SK-N-SH (cell line): ENCODE measurements around the gene RRH. TPM values are rescaled to one million over a fixed set of nuclear protein-coding genes. Genes with fewer than 3 reads are reported as not detected.
"Not testable (repeated sequence)": the region's sequence is repeated elsewhere in the genome, so short reads cannot be mapped to it uniquely, and the experiment has no call there.

Experiments
- CTCF ChIA-PET: fragments of 300-600, 350-600 bp; formaldehyde crosslinking; extraction: SDS; loops from one replicate; lab custom pipeline; 2021; lab: Yijun Ruan, JAX
- POLR2A ChIA-PET: fragments of 350-600 bp; sonication (Branson Sonifier 250); formaldehyde crosslinking; extraction: SDS; loops from one replicate; lab custom pipeline; 2020; ENCODE audit warnings: antibody characterized with exemption, inconsistent platforms; lab: Yijun Ruan, JAX
- DNase-seq: peaks from one replicate; pipeline ENCODE4 v3.0.0; 2012
- H2AFZ ChIP-seq: fragments of 200-600 bp; sonication (generic); 2 replicates; pipeline ENCODE4 v1.8.1; 2016; ENCODE audit warnings: antibody characterized with exemption, mild to moderate bottlenecking, low read depth
- H3F3A ChIP-seq: fragments of 200-600 bp; sonication (generic); replicated peaks from 2 replicates; pipeline ENCODE3; 2016; ENCODE audit warnings: antibody characterized with exemption, mild to moderate bottlenecking; ENCODE audit not compliant: insufficient read depth
- H3K27ac ChIP-seq, 2 experiments: fragments of 200-500 bp in 1 of 2; fragments of 200-600 bp in 1 of 2; sonication (Bioruptor generic) in 1 of 2; sonication (generic), shearing (Covaris generic) in 1 of 2; 2 replicates each; pipeline versions ENCODE4 v1.5.1 to v1.6.1; 2014 to 2016; ENCODE audit warnings: low read depth in 2 of 2, inconsistent platforms in 1 of 2, low read length in 1 of 2, mild to moderate bottlenecking in 1 of 2, mixed read lengths in 1 of 2
- H3K27me3 ChIP-seq: fragments of 200-600 bp; sonication (generic), shearing (Covaris generic); 2 replicates; pipeline ENCODE4 v1.6.1; 2016; ENCODE audit warnings: mixed run types; ENCODE audit not compliant: insufficient read depth
- H3K36me3 ChIP-seq, 2 experiments: fragments of 200-500 bp in 1 of 2; fragments of 200-600 bp in 1 of 2; sonication (Bioruptor generic) in 1 of 2; sonication (generic) in 1 of 2; replicated peaks in 1 of 2; 2 replicates each; pipeline versions ENCODE3 to v1.5.1; 2014 to 2016; ENCODE audit warnings: low read length in 1 of 2, mild to moderate bottlenecking in 1 of 2; ENCODE audit not compliant: insufficient read depth in 2 of 2, control insufficient read depth in 1 of 2
- H3K4me1 ChIP-seq, 2 experiments: fragments of 200-500 bp in 1 of 2; fragments of 200-600 bp in 1 of 2; sonication (Bioruptor generic) in 1 of 2; sonication (generic), shearing (Covaris generic) in 1 of 2; 2 replicates each; pipeline versions ENCODE4 v1.5.1 to v1.6.1; 2014 to 2016; ENCODE audit warnings: low read depth in 1 of 2, low read length in 1 of 2, mixed run types in 1 of 2; ENCODE audit not compliant: insufficient read depth in 2 of 2, control insufficient read depth in 1 of 2
- H3K4me2 ChIP-seq: fragments of 200-600 bp; sonication (generic), shearing (Covaris generic); 2 replicates; pipeline ENCODE4 v1.6.1; 2017; ENCODE audit warnings: mixed run types
- H3K4me3 ChIP-seq, 2 experiments: fragments of 200-500 bp in 1 of 2; fragments of 200-600 bp in 1 of 2; sonication (Bioruptor generic) in 1 of 2; sonication (generic), shearing (Covaris generic) in 1 of 2; 2 replicates each; pipeline versions ENCODE4 v1.5.1 to v1.8.1; 2014 to 2016; ENCODE audit warnings: low read depth in 2 of 2, inconsistent platforms in 1 of 2, low read length in 1 of 2, mild to moderate bottlenecking in 1 of 2, mixed read lengths in 1 of 2, moderate library complexity in 1 of 2
- H3K79me2 ChIP-seq: fragments of 200-600 bp; sonication (generic); 2 replicates; pipeline ENCODE4 v1.8.1; 2017; ENCODE audit warnings: mild to moderate bottlenecking; ENCODE audit not compliant: insufficient read depth
- H3K9ac ChIP-seq: fragments of 200-600 bp; sonication (generic); 2 replicates; pipeline ENCODE4 v1.6.1; 2017; ENCODE audit warnings: mixed run types
- H3K9me2 ChIP-seq: fragments of 200-600 bp; sonication (generic); 2 replicates; pipeline ENCODE4 v1.6.1; 2017; ENCODE audit warnings: mixed run types
- H3K9me3 ChIP-seq: fragments of 200-600 bp; sonication (generic); 2 replicates; pipeline ENCODE4 v1.6.1; 2017; ENCODE audit warnings: mixed run types, mild to moderate bottlenecking, moderate library complexity
- H4K20me1 ChIP-seq: fragments of 200-600 bp; sonication (generic); 2 replicates; pipeline ENCODE4 v1.6.1; 2017; ENCODE audit warnings: mild to moderate bottlenecking, mixed run types; ENCODE audit not compliant: insufficient read depth
- FOXJ3 ChIP-seq: sonication (generic); formaldehyde crosslinking; IDR thresholded peaks from 2 replicates; pipeline ENCODE4 v1.5.1; 2020; ENCODE audit warnings: mild to moderate bottlenecking, missing genetic modification reagents
- MXI1 ChIP-seq: IDR thresholded peaks from 2 replicates; pipeline ENCODE4 v1.6.1; 2012; ENCODE audit warnings: mild to moderate bottlenecking, low read depth, low read length, improper control_type of control experiment
- RAD21 ChIP-seq: IDR thresholded peaks from 2 replicates; pipeline ENCODE4 v1.6.1; 2012; ENCODE audit warnings: mild to moderate bottlenecking, low read length
- REST ChIP-seq: IDR thresholded peaks from 2 replicates; pipeline ENCODE4 v1.6.1; 2012; ENCODE audit warnings: mild to moderate bottlenecking, low read depth, low read length, moderate library complexity
- TAF1 ChIP-seq: IDR thresholded peaks from 2 replicates; pipeline ENCODE4 v1.6.1; 2012; ENCODE audit warnings: low read depth, mild to moderate bottlenecking, low read length, moderate library complexity, borderline replicate concordance
- WGBS: methylation state at CpG from one replicate; pipeline ENCODE4 v1.1.6; 2017; ENCODE audit warnings: low lambda C conversion rate; 5-methylcytosine and 5-hydroxymethylcytosine counted together
- polyA plus RNA-seq, 3 experiments: library from polyadenylated mRNA; depleted of rRNA; stranded (reverse); fragments of >200 nt; gene quantifications; 2 replicates each; pipeline ENCODE4 v1.2.3, GENCODE V29; 2012

RRH gene
- polyA plus RNA-seq, 1 of the 3 experiments (the other 2 are of a cell fraction): 0.05 TPM

- TF ChIP-seq REST: no peak
- TF ChIP-seq RAD21: no peak
- TF ChIP-seq TAF1: no peak
Measured at GRCh38 chr4:109850601-109851000, 22.8 kb downstream of the RRH start (continued).

GRCh38 chr4:109859426-109860300, 31.9 kb downstream of the RRH start:
- H3K4me2 ChIP-seq, H4K20me1 ChIP-seq, H3K9me2 ChIP-seq, H3K27ac ChIP-seq, H3K4me3 ChIP-seq, H3K27me3 ChIP-seq, H3K9me3 ChIP-seq, H3F3A ChIP-seq, H3K9ac ChIP-seq, DNase-seq, POLR2A ChIA-PET, H2AFZ ChIP-seq, H3K4me1 ChIP-seq, H3K79me2 ChIP-seq, H3K36me3 ChIP-seq, CTCF ChIA-PET: not testable (repeated sequence)
- WGBS: 0% methylated on average over 4 of the region's 4 CpGs

GRCh38 chr4:109861271-109861670, 33.5 kb downstream of the RRH start:
- Histone ChIP-seq H3F3A (no peaks in the 10 kb centered on the region), H3K4me2 (no peak overlapping the region), H3K79me2 (no peaks in the 10 kb centered on the region), H4K20me1 (no peaks in the 10 kb centered on the region), H3K4me1 (no peaks in the 10 kb centered on the region), H3K9me3 (0 out of 2 replicates have a peak, but pooled peaks cover 4% of the 10 kb centered on the region), H3K36me3 (no peaks in the 10 kb centered on the region), H3K27ac (no peak overlapping the region), H3K4me3 (no peak overlapping the region), H3K9ac (no peak overlapping the region), H3K9me2 (no peaks in the 10 kb centered on the region), H2AFZ (no peak overlapping the region), H3K27me3 (no peaks in the 10 kb centered on the region)
- DNase-seq: no peak
- no peak for TF ChIP-seq MXI1
- no peak for TF ChIP-seq FOXJ3 (CRISPR knock-in tag)
- CTCF ChIA-PET: no interaction called here
- 2% methylated on average over 2 of the region's 2 CpGs for WGBS
- POLR2A ChIA-PET: no interaction called here
